Activated T-cell treated with anti-CD3 and anti-CD28 coated beads, Interleukin-2, amount 50 U/mL, for 24 hours (primary cell): Measurements from ENCODE around the gene RERGL.
"Not testable (repeated sequence)": the region's sequence is repeated elsewhere in the genome, so short reads cannot be mapped to it uniquely, and the experiment has no call there.

ENCODE experiments used
- DNase-seq: peaks from one replicate; pipeline ENCODE4 v3.0.0-alpha.2; 2020
- H3K27ac Mint-ChIP-seq: 2 replicates; pipeline ENCODE4 v1.8.0; 2020; ENCODE audit warnings: mild to moderate bottlenecking, mixed read lengths
- H3K27me3 Mint-ChIP-seq: 2 replicates; pipeline ENCODE4 v1.8.0; 2020; ENCODE audit warnings: mixed read lengths
- H3K36me3 Mint-ChIP-seq: 2 replicates; pipeline ENCODE4 v1.8.0; 2020; ENCODE audit warnings: low read depth, mixed read lengths
- H3K4me1 Mint-ChIP-seq: 2 replicates; pipeline ENCODE4 v1.8.0; 2020; ENCODE audit warnings: low read depth, mixed read lengths
- H3K4me3 Mint-ChIP-seq: 2 replicates; pipeline ENCODE4 v1.8.0; 2020; ENCODE audit warnings: mild to moderate bottlenecking, moderate library complexity, mixed read lengths
- H3K9me3 Mint-ChIP-seq: 2 replicates; pipeline ENCODE4 v1.8.0; 2020; ENCODE audit warnings: mixed read lengths

Gene RERGL

GRCh38 chr12:18066666-18067065, 23.3 kb downstream of the RERGL start:
- no peaks in the 10 kb centered on the region for H3K36me3 Mint-ChIP-seq

GRCh38 chr12:18062867-18063266, 27.1 kb downstream of the RERGL start:
- not testable (repeated sequence) for H3K27me3 Mint-ChIP-seq, DNase-seq, H3K36me3 Mint-ChIP-seq, H3K4me3 Mint-ChIP-seq, H3K27ac Mint-ChIP-seq, H3K4me1 Mint-ChIP-seq
- peaks cover 26% of the 10 kb centered on the region for H3K9me3 Mint-ChIP-seq

More at GRCh38 chr12:18066666-18067065, 23.3 kb downstream of the RERGL start:
- Mint-ChIP-seq H3K27ac (no peak overlapping the region), H3K4me1 (no peaks in the 10 kb centered on the region), H3K4me3 (no peak overlapping the region), H3K27me3 (no peaks in the 10 kb centered on the region), H3K9me3 (peaks cover 20% of the 10 kb centered on the region)
- DNase-seq: no peak

GRCh38 chr12:18057051-18057450, 32.9 kb downstream of the RERGL start:
- Mint-ChIP-seq H3K9me3 (peaks cover 10% of the 10 kb centered on the region), H3K27ac (no peak overlapping the region), H3K36me3 (no peaks in the 10 kb centered on the region), H3K4me3 (no peak overlapping the region), H3K4me1 (no peaks in the 10 kb centered on the region), H3K27me3 (no peaks in the 10 kb centered on the region)
- DNase-seq: no peak

GRCh38 chr12:18054925-18055619, 34.9 kb downstream of the RERGL start:
- Mint-ChIP-seq H3K27ac (no peak overlapping the region), H3K27me3 (no peaks in the 10 kb centered on the region), H3K36me3 (no peaks in the 10 kb centered on the region), H3K4me3 (no peak overlapping the region), H3K9me3 (peaks cover 12% of the 10 kb centered on the region), H3K4me1 (no peaks in the 10 kb centered on the region)
- no peak for DNase-seq

GRCh38 chr12:18045446-18045992, 44.5 kb downstream of the RERGL start:
- no peak for DNase-seq
- H3K27ac Mint-ChIP-seq: no peak overlapping the region
- H3K4me1 Mint-ChIP-seq: no peaks in the 10 kb centered on the region
- no peaks in the 10 kb centered on the region for H3K36me3 Mint-ChIP-seq
- no peaks in the 10 kb centered on the region for H3K27me3 Mint-ChIP-seq
- H3K9me3 Mint-ChIP-seq: no peaks in the 10 kb centered on the region
- H3K4me3 Mint-ChIP-seq: no peak overlapping the region

GRCh38 chr12:18040060-18040742, 49.8 kb downstream of the RERGL start:
- DNase-seq, H3K36me3 Mint-ChIP-seq, H3K27me3 Mint-ChIP-seq, H3K27ac Mint-ChIP-seq, H3K4me1 Mint-ChIP-seq, H3K4me3 Mint-ChIP-seq: not testable (repeated sequence)
- peaks cover 11% of the 10 kb centered on the region for H3K9me3 Mint-ChIP-seq
